Activated CD4-positive, alpha-beta memory T cell treated with anti-CD3 and anti-CD28 coated beads, Interleukin-2, amount 10 ng/mL, durations not matched to agents 7 days and 5 days (primary cell): ENCODE results near the gene RASSF5. TPM values are rescaled to one million over a fixed set of nuclear protein-coding genes. Genes with fewer than 3 reads are reported as not detected.

Experiments used
- CTCF ChIA-PET: fragments of 350-600 bp; sonication (Branson Sonifier 250); formaldehyde crosslinking; loops from one replicate; lab custom pipeline; 2021; ENCODE audit warnings: antibody characterized with exemption, inconsistent platforms; lab: Charles Lee
- POLR2A ChIA-PET: fragments of 350-600 bp; sonication (Branson Sonifier 250); formaldehyde crosslinking; loops from one replicate; lab custom pipeline; 2021; ENCODE audit warnings: antibody characterized with exemption; lab: Charles Lee
- DNase-seq: peaks from one replicate; pipeline ENCODE4 v3.0.0-alpha.2; 2020
- H3K27ac Mint-ChIP-seq: one replicate; pipeline ENCODE4 v1.8.0; 2021; ENCODE audit warnings: mild to moderate bottlenecking, mixed read lengths
- H3K27me3 Mint-ChIP-seq: one replicate; pipeline ENCODE4 v1.8.0; 2021; ENCODE audit warnings: mixed read lengths
- H3K36me3 Mint-ChIP-seq: one replicate; pipeline ENCODE4 v1.8.0; 2021; ENCODE audit warnings: low read depth, mixed read lengths
- H3K4me1 Mint-ChIP-seq: one replicate; pipeline ENCODE4 v1.8.0; 2021; ENCODE audit warnings: mixed read lengths
- H3K4me3 Mint-ChIP-seq: one replicate; pipeline ENCODE4 v1.8.0; 2021; ENCODE audit warnings: mild to moderate bottlenecking, mixed read lengths
- H3K9me3 Mint-ChIP-seq: one replicate; pipeline ENCODE4 v1.8.0; 2021; ENCODE audit warnings: mixed read lengths
- total RNA-seq, 2 experiments: library from RNA; stranded (reverse); gene quantifications; one replicate each; pipeline ENCODE4 v1.2.3, GENCODE V29; 2021

Gene RASSF5
- total RNA-seq, 2 experiments from 2014 or later = 213 to 216 TPM

- POLR2A ChIA-PET = interaction anchor here (0.7 to 24.6 kb wide), 9 partner anchors 10 to 86 kb away, joined by 3 to 1193 read pairs (median 6); partner anchors contain the start of genes EIF2D and RASSF5
- Mint-ChIP-seq H3K9me3 (no peaks in the 10 kb centered on the region), H3K27me3 (no peaks in the 10 kb centered on the region), H3K27ac (peak overlapping the region; percentile 94), H3K4me3 (peak overlapping the region; percentile 92), H3K4me1 (peaks cover 67% of the 10 kb centered on the region), H3K36me3 (peaks cover 32% of the 10 kb centered on the region)
- no peak for DNase-seq
- CTCF ChIA-PET = interaction anchor here (0.9 to 23.3 kb wide), 13 partner anchors 11 to 108 kb away, joined by 3 to 524 read pairs (median 7); partner anchors contain the start of genes DYRK3 and EIF2D
Observed at GRCh38 chr1:206555473-206555935, 48.2 kb downstream of the RASSF5 start.

GRCh38 chr1:206556047-206556749, 48.9 kb downstream of the RASSF5 start:
- peaks cover 39% of the 10 kb centered on the region for H3K36me3 Mint-ChIP-seq
- ChIA-PET POLR2A (interaction anchor here (0.7 to 24.6 kb wide), 11 partner anchors 10 to 87 kb away, joined by 3 to 1193 read pairs (median 6); partner anchors contain the start of genes EIF2D, IKBKE and RASSF5), CTCF (interaction anchor here (0.7 to 23.3 kb wide), 11 partner anchors 10 to 90 kb away, joined by 3 to 524 read pairs (median 10); partner anchors contain the start of genes DYRK3 and EIF2D)
- H3K27ac Mint-ChIP-seq = peak overlapping the region; percentile 94
- H3K4me1 Mint-ChIP-seq = peaks cover 69% of the 10 kb centered on the region
- H3K4me3 Mint-ChIP-seq = peak overlapping the region; percentile 92
- H3K27me3 Mint-ChIP-seq = no peaks in the 10 kb centered on the region
- no peaks in the 10 kb centered on the region for H3K9me3 Mint-ChIP-seq
- DNase-seq = no peak

- DNase-seq = peak; percentile 94
- ChIA-PET POLR2A (interaction anchor here (0.7 to 24.6 kb wide), 9 partner anchors 11 to 87 kb away, joined by 3 to 1193 read pairs (median 5); partner anchors contain the start of genes EIF2D and IKBKE), CTCF (interaction anchor here (0.6 to 23.3 kb wide), 8 partner anchors 9 to 91 kb away, joined by 3 to 524 read pairs (median 10); partner anchors contain the start of gene EIF2D)
- peaks cover 46% of the 10 kb centered on the region for H3K36me3 Mint-ChIP-seq
- H3K4me1 Mint-ChIP-seq = peaks cover 68% of the 10 kb centered on the region
- H3K4me3 Mint-ChIP-seq = peak overlapping the region; percentile 92
- H3K27me3 Mint-ChIP-seq = no peaks in the 10 kb centered on the region
- H3K27ac Mint-ChIP-seq = peak overlapping the region; percentile 94
- no peaks in the 10 kb centered on the region for H3K9me3 Mint-ChIP-seq
Observed at GRCh38 chr1:206556750-206557635, 49.7 kb downstream of the RASSF5 start.

- Mint-ChIP-seq H3K4me3 (peak overlapping the region; percentile 92), H3K27me3 (no peaks in the 10 kb centered on the region), H3K9me3 (no peaks in the 10 kb centered on the region), H3K27ac (peak overlapping the region; percentile 94), H3K36me3 (peaks cover 54% of the 10 kb centered on the region), H3K4me1 (peaks cover 69% of the 10 kb centered on the region)
- ChIA-PET CTCF (interaction anchor here (0.6 to 23.3 kb wide), 7 partner anchors 9 to 77 kb away, joined by 3 to 524 read pairs (median 4); no protein-coding TSS in a partner anchor), POLR2A (interaction anchor here (1.1 to 24.6 kb wide), 6 partner anchors 12 to 87 kb away, joined by 3 to 1193 read pairs (median 6); partner anchors contain the start of genes DYRK3 and EIF2D)
- peak; percentile 54 for DNase-seq
Observed at GRCh38 chr1:206557636-206558473, 50.5 kb downstream of the RASSF5 start.

- peak overlapping the region; percentile 94 for H3K27ac Mint-ChIP-seq
- CTCF ChIA-PET = interaction anchor here (0.9 to 23.3 kb wide), 7 partner anchors 7 to 76 kb away, joined by 3 to 524 read pairs (median 3); no protein-coding TSS in a partner anchor
- no peaks in the 10 kb centered on the region for H3K27me3 Mint-ChIP-seq
- DNase-seq = no peak
- peaks cover 66% of the 10 kb centered on the region for H3K36me3 Mint-ChIP-seq
- POLR2A ChIA-PET = interaction anchor here (1.0 to 24.6 kb wide), 7 partner anchors 13 to 88 kb away, joined by 3 to 1193 read pairs (median 3); partner anchors contain the start of genes DYRK3 and EIF2D
- H3K4me1 Mint-ChIP-seq = peaks cover 70% of the 10 kb centered on the region
- no peaks in the 10 kb centered on the region for H3K9me3 Mint-ChIP-seq
- H3K4me3 Mint-ChIP-seq = peak overlapping the region; percentile 92
Observed at GRCh38 chr1:206558794-206559671, 51.7 kb downstream of the RASSF5 start.

GRCh38 chr1:206559672-206559995, 52.3 kb downstream of the RASSF5 start:
- no peak for DNase-seq
- H3K4me3 Mint-ChIP-seq = peak overlapping the region; percentile 92
- no peaks in the 10 kb centered on the region for H3K27me3 Mint-ChIP-seq
- H3K4me1 Mint-ChIP-seq = peaks cover 70% of the 10 kb centered on the region
- H3K9me3 Mint-ChIP-seq = no peaks in the 10 kb centered on the region
- ChIA-PET CTCF (interaction anchor here (1.1 to 23.3 kb wide), 7 partner anchors 8 to 70 kb away, joined by 3 to 524 read pairs (median 4); no protein-coding TSS in a partner anchor), POLR2A (interaction anchor here (0.8 to 24.6 kb wide), 6 partner anchors 8 to 363 kb away, joined by 3 to 1193 read pairs (median 4); partner anchors contain the start of genes EIF2D and FCMR)
- H3K36me3 Mint-ChIP-seq = peaks cover 72% of the 10 kb centered on the region
- H3K27ac Mint-ChIP-seq = peak overlapping the region; percentile 94

GRCh38 chr1:206560007-206560716, 52.8 kb downstream of the RASSF5 start:
- CTCF ChIA-PET = interaction anchor here (1.1 to 23.3 kb wide), 7 partner anchors 9 to 70 kb away, joined by 3 to 524 read pairs (median 4); no protein-coding TSS in a partner anchor

GRCh38 chr1:206563367-206564207, 56.3 kb downstream of the RASSF5 start:
- Mint-ChIP-seq H3K9me3 (no peaks in the 10 kb centered on the region), H3K4me1 (peaks cover 89% of the 10 kb centered on the region), H3K27ac (peak overlapping the region; percentile 88), H3K36me3 (peaks cover 99% of the 10 kb centered on the region), H3K4me3 (peak overlapping the region; percentile 72), H3K27me3 (no peaks in the 10 kb centered on the region)
- POLR2A ChIA-PET = interaction anchor here (0.6 to 28.4 kb wide), 11 partner anchors 2 to 204 kb away, joined by 3 to 1193 read pairs (median 4); partner anchors contain the start of genes EIF2D, IKBKE and RASSF5
- no peak for DNase-seq
- CTCF ChIA-PET = interaction anchor here (0.8 to 23.3 kb wide), 9 partner anchors 7 to 84 kb away, joined by 3 to 524 read pairs (median 7); no protein-coding TSS in a partner anchor

More at GRCh38 chr1:206560007-206560716, 52.8 kb downstream of the RASSF5 start:
- peak overlapping the region; percentile 94 for H3K27ac Mint-ChIP-seq
- no peaks in the 10 kb centered on the region for H3K27me3 Mint-ChIP-seq
- peak overlapping the region; percentile 92 for H3K4me3 Mint-ChIP-seq
- H3K9me3 Mint-ChIP-seq = no peaks in the 10 kb centered on the region
- peaks cover 78% of the 10 kb centered on the region for H3K36me3 Mint-ChIP-seq
- POLR2A ChIA-PET = interaction anchor here (0.8 to 24.6 kb wide), 7 partner anchors 9 to 362 kb away, joined by 3 to 1193 read pairs (median 4); partner anchors contain the start of genes EIF2D and FCMR
- H3K4me1 Mint-ChIP-seq = peaks cover 70% of the 10 kb centered on the region
- DNase-seq = no peak

- ChIA-PET CTCF (interaction anchor here (1.4 to 23.3 kb wide), 4 partner anchors 9 to 21 kb away, joined by 5 to 524 read pairs (median 16); no protein-coding TSS in a partner anchor), POLR2A (interaction anchor here (1.1 to 28.4 kb wide), 3 partner anchors 4 to 96 kb away, joined by 3 to 1193 read pairs (median 1193); partner anchors contain the start of gene IKBKE)
- peaks cover 97% of the 10 kb centered on the region for H3K36me3 Mint-ChIP-seq
- no peaks in the 10 kb centered on the region for H3K9me3 Mint-ChIP-seq
- peaks cover 98% of the 10 kb centered on the region for H3K4me1 Mint-ChIP-seq
- peak overlapping the region; percentile 72 for H3K4me3 Mint-ChIP-seq
- peak overlapping the region; percentile 88 for H3K27ac Mint-ChIP-seq
- no peaks in the 10 kb centered on the region for H3K27me3 Mint-ChIP-seq
- DNase-seq = no peak
Observed at GRCh38 chr1:206565995-206566394, 58.7 kb downstream of the RASSF5 start.
